HG03575 (cell line): Measurements from ENCODE around the gene JMJD1C.

ENCODE experiments used
- ATAC-seq: cut with Tn5 transposase; IDR thresholded peaks from one replicate; pipeline ENCODE4 v1.9.1; 2021; ENCODE audit not compliant: unreplicated experiment, insufficient number of reproducible peaks, low FRiP score; ENCODE audit errors: extremely low read depth

JMJD1C gene

DNA sequence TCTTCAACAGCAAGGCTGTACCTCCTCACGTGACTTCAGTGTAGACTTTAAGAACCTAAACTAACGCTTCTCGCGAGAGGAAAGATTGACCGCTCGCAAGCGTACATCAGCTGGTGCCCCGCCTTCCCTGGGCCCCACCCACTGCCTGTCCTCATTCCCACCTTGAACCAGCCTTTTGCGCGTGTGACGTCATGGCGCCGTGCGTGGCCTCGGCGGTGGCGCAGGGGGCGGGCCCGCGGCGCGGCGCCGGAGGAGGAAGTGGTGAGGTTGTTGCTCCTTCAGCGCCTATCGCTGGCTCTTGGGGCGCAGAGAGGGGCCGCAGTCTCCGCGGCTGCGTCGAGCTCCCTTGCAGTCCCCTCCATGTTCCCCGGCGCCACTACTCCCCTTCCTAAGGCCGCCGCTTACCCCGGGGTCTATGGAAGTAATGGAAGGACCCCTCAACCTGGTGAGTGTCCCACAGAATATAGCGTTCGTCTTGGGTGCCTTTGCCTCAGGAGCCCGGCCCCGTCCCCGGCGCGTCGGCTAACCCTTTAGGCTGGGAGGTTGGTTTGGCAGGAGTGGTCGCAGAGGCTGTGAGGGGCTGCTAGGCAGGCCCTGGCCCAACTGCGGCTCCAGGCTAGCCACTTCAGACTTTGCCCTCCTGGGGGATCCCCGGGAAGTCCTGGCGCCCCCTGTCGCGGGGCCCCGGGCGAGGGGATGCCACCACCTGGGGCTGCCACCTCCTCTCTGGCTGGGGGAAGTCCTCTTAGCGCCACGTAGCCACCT lies 332.5 kb downstream of the JMJD1C start, which contains the start of gene NRBF2:
Gene NRBF2, plus strand, starts transcription at position 273 of the 765 bp plus-strand sequence. Its CDS starts 143 bp downstream, at position 416.
- ATAC-seq = peak; percentile 97

DNA sequence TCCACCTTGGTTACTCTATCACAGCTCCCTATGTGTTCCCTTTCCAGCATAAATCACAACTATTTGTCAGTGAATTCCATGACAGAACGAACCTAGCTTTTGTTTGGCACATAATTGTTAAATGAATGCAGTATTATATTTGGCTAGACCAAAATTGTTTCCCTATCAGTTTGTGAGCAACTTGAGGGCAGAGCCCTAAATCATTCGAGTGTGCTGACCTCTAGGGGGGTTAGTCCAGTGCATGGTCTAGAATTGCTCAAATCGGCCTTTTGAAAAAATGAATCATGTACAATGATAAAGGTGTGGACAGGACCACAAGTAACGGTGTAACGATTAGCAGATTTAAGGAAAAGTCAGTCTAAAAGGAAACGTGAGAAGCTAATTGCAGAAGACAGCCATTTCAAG lies 333.1 kb downstream of the JMJD1C start:
- no peak for ATAC-seq

DNA sequence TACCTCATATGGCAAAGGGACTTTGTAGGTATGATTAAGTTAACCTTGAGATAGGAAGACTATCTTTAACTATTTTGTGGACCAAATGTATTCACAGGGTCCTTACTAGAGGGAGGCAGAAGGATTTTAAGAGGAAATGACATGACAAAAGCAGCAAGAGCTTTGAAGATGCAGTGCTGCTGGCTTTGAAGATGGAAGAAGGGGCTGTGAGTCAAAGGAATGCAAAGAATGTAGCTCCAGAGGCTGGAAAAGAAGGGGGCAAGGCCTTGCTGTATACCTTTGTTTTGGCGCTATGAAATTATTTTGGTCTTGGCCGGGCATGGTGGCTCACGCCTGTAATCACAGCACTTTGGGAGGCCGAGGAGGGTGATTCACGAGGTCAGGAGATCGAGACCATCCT lies 335.9 kb downstream of the JMJD1C start:
- no peak for ATAC-seq

- no peak for ATAC-seq
Observed at GRCh38 chr10:63128443-63128842, 337.3 kb downstream of the JMJD1C start.

- ATAC-seq = no peak
Observed at GRCh38 chr10:63125459-63125858, 340.3 kb downstream of the JMJD1C start.

DNA sequence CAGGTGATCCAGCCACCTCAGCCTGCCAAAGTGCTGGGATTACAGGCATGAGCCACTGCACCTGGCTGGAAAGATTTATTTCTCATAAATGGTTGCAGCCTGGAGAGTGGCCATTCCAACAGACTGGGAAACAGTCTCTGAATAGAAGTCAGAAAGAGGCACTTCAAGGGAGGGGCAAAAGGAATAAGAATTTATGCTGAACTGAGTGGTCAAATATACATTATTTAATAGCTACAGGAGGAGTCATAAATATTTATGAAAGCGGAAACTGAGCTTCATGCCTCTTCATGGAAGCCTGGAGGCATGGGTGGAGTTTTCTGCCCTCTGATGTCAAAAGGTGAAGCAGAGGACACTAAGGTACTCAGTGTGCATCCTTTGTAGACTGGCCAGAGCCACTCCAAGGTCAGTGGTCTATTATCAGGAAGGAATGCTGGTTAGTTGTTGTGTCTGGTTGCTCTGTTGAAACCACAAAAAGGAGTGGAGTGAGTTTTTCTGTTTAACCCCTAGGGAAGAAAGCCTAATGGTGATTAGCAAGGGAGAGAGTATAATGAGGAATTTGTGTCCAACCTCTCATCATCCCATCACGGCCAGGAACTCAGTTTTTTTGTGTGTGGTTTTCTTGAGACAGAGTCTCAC lies 341.9 kb downstream of the JMJD1C start:
- no peak for ATAC-seq

DNA sequence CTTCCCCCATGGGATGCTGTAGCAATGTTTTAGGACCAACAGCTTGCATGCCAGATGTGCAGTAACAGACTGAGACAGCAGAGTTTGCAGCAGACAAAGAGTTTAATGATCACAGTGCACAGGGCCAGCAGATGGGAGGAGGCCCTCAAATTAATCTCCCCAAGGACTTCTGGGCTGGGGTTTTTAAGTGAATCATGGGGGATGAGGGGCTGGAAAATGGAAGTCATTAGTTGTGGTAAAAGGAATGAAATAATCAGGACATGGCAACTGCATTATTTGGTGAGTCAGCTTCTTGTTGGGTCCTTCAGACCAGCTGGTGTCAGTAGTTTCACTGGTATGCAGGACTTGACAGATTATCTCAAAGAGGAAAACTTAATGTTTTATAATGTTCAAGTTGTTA lies 345.2 kb downstream of the JMJD1C start:
- no peak for ATAC-seq

DNA sequence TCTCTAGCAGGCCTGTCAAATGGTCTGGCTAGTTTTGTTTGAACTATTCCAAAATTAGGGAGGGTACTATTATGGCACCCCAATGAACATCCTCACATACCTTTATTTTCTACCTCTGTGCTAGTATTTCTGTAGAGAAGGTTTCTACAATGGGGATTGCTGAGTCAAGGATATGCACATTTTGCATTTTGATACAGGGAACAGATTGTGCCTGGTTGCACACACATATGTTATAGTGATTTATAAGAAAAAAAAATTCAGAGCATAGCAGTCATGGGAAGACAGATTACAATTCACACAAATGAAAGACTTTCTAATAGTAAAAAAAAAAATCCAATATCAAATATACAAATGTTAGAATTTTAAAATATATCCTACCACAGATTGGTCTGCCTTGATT lies 346.7 kb downstream of the JMJD1C start:
- no peak for ATAC-seq
